Endothelial cell of umbilical vein (primary cell): ENCODE data around the gene ZNRF1. TPM values are rescaled to one million over a fixed set of nuclear protein-coding genes. Genes with fewer than 3 reads are reported as not detected.

Experiments used
- BruUV-seq: library from RNA; stranded (reverse); fragments of 400-500 nt; replicated peaks from 2 replicates; lab custom pipeline; 2021; lab: Mats Ljungman, UMichigan
- CTCF ChIA-PET: fragments of 300-600, 350-600 bp; sonication (Branson Sonifier 250); formaldehyde crosslinking; loops from one replicate; lab custom pipeline; 2021; ENCODE audit warnings: antibody characterized with exemption, inconsistent platforms; lab: Charles Lee
- POLR2A ChIA-PET: fragments of 300-600, 350-600 bp; sonication (Branson Sonifier 250); formaldehyde crosslinking; loops from one replicate; lab custom pipeline; 2021; ENCODE audit warnings: antibody characterized with exemption, inconsistent platforms; lab: Charles Lee
- DNase-seq: peaks from one replicate; pipeline ENCODE4 v3.0.0-alpha.2; 2011; ENCODE audit warnings: low read depth, low spot score
- FAIRE-seq: peaks from 2 replicates; lab custom pipeline; 2011; peaks lifted over from hg19 to GRCh38; lab: Jason Lieb, UNC
- H2AFZ ChIP-seq: 2 replicates; pipeline ENCODE4 v1.6.0; 2012; ENCODE audit warnings: low read depth, low read length, control low read depth, inconsistent platforms
- H3K27ac ChIP-seq: 2 replicates; pipeline ENCODE4 v1.5.1; 2011; ENCODE audit warnings: low read depth, mild to moderate bottlenecking, control low read depth, low read length, moderate library complexity; ENCODE audit not compliant: insufficient read depth
- H3K27me3 ChIP-seq, 2 experiments: 2 replicates each; pipeline versions ENCODE4 v1.6.0 to v1.6.1; 2011; ENCODE audit warnings: low read length in 2 of 2, mixed read lengths in 1 of 2; ENCODE audit not compliant: control insufficient read depth in 2 of 2, insufficient read depth in 2 of 2
- H3K36me3 ChIP-seq, 2 experiments: 2 replicates in 1 of 2; 3 replicates in 1 of 2; pipeline ENCODE4 v1.5.1; 2011; ENCODE audit warnings: low read length in 2 of 2, mild to moderate bottlenecking in 1 of 2, moderate library complexity in 1 of 2; ENCODE audit not compliant: control insufficient read depth in 2 of 2, insufficient read depth in 2 of 2; ENCODE audit errors: extremely low read depth in 1 of 2
- H3K4me1 ChIP-seq: 3 replicates; pipeline ENCODE4 v1.5.1; 2011; ENCODE audit warnings: mild to moderate bottlenecking, low read length; ENCODE audit not compliant: control insufficient read depth, insufficient read depth; ENCODE audit errors: extremely low read depth
- H3K4me2 ChIP-seq: 2 replicates; pipeline ENCODE4 v1.6.1; 2011; ENCODE audit warnings: low read length, control low read depth, mixed read lengths; ENCODE audit not compliant: insufficient read depth
- H3K4me3 ChIP-seq, 3 experiments: fragments of 200-600 bp in 1 of 3; sonication (generic), shearing (Covaris generic) in 1 of 3; replicated peaks in 1 of 3; 2 replicates each; pipeline ENCODE4 v1.5.1; 2011 to 2016; ENCODE audit warnings: control low read depth in 3 of 3, low read length in 3 of 3, mild to moderate bottlenecking in 2 of 3, inconsistent platforms in 1 of 3, low read depth in 1 of 3, moderate library complexity in 1 of 3; ENCODE audit not compliant: insufficient read depth in 1 of 3
- H3K79me2 ChIP-seq: 2 replicates; pipeline ENCODE4 v1.6.0; 2012; ENCODE audit warnings: low read length, inconsistent platforms; ENCODE audit not compliant: control insufficient read depth, insufficient read depth
- H3K9ac ChIP-seq: replicated peaks from 2 replicates; pipeline ENCODE3; 2011; ENCODE audit warnings: low read length, control low read depth; ENCODE audit not compliant: insufficient read depth; ENCODE audit errors: extremely low read depth
- H3K9me1 ChIP-seq: replicated peaks from 3 replicates; pipeline ENCODE4 v1.6.0; 2011; ENCODE audit warnings: mild to moderate bottlenecking, low read length; ENCODE audit not compliant: control insufficient read depth, insufficient read depth; ENCODE audit errors: extremely low read depth
- H3K9me3 ChIP-seq: replicated peaks from 2 replicates; pipeline ENCODE4 v1.5.1; 2012; ENCODE audit warnings: low read length, inconsistent platforms; ENCODE audit not compliant: control insufficient read depth, insufficient read depth
- H4K20me1 ChIP-seq: replicated peaks from 2 replicates; pipeline ENCODE3; 2011; ENCODE audit warnings: mild to moderate bottlenecking, low read length; ENCODE audit not compliant: control insufficient read depth, insufficient read depth; ENCODE audit errors: extremely low read depth
- CTCF ChIP-seq, 2 donors: IDR thresholded peaks; 1 replicate in 1 of 2; 2 replicates in 1 of 2; pipeline ENCODE4 v1.5.1; 2011; ENCODE audit warnings: low read length in 2 of 2, mild to moderate bottlenecking in 2 of 2, moderate library complexity in 2 of 2, control low read depth in 1 of 2, inconsistent platforms in 1 of 2, low read depth in 1 of 2; ENCODE audit not compliant: insufficient read depth in 1 of 2; ENCODE audit errors: extremely low read depth in 1 of 2
- EZH2 ChIP-seq: IDR thresholded peaks from 2 replicates; pipeline ENCODE4 v1.6.1; 2012; ENCODE audit warnings: borderline replicate concordance, low read depth, mild to moderate bottlenecking, moderate library complexity, low read length, inconsistent platforms; ENCODE audit not compliant: severe bottlenecking
- FOS ChIP-seq: IDR thresholded peaks from 2 replicates; pipeline ENCODE4 v1.6.1; 2011; ENCODE audit warnings: mild to moderate bottlenecking, low read length, moderate library complexity, borderline replicate concordance; ENCODE audit not compliant: insufficient read depth
- GATA2 ChIP-seq: IDR thresholded peaks from 2 replicates; pipeline ENCODE4 v1.7.0; 2011; ENCODE audit warnings: low read depth, mild to moderate bottlenecking, moderate library complexity, mixed read lengths, low read length; ENCODE audit not compliant: insufficient read length, insufficient read depth
- JUN ChIP-seq: IDR thresholded peaks from 2 replicates; pipeline ENCODE4 v1.6.1; 2011; ENCODE audit warnings: borderline replicate concordance, low read depth; ENCODE audit not compliant: insufficient read length, insufficient read depth
- MAX ChIP-seq: IDR thresholded peaks from 2 replicates; pipeline ENCODE4 v1.6.1; 2011; ENCODE audit not compliant: insufficient read depth, insufficient read length
- MYC ChIP-seq: IDR thresholded peaks from one replicate; pipeline ENCODE4 v1.6.1; 2011; ENCODE audit warnings: mild to moderate bottlenecking, low read depth, low read length
- POLR2A ChIP-seq: IDR thresholded peaks from 2 replicates; pipeline ENCODE4 v1.6.1; 2012; ENCODE audit warnings: low read depth, mild to moderate bottlenecking, control low read depth, low read length
- POLR2AphosphoS5 ChIP-seq: IDR thresholded peaks from 2 replicates; pipeline ENCODE4 v1.6.1; 2012; ENCODE audit warnings: low read depth, mild to moderate bottlenecking, control low read depth, low read length, moderate library complexity; ENCODE audit not compliant: insufficient read depth
- dilution Hi-C: fragments of 300-500 bp; cut with MboI; formaldehyde crosslinking; loops from one replicate; pipeline ENCODE4 v1.15.0; 2019; ENCODE audit warnings: low sequenced_read_pairs; ENCODE audit not compliant: extremely low pct_ligation_motif_present
- intact Hi-C: fragments of 100-400 bp; cut with micrococcal nuclease; formaldehyde crosslinking; loops from one replicate; pipeline ENCODE4 v1.10.0; 2022
- polyA plus RNA-seq, 4 experiments: library from polyadenylated mRNA; depleted of rRNA in 3 of 4; stranded (reverse) in 3 of 4; unstranded in 1 of 4; fragments of >200 nt; gene quantifications; 2 replicates each; pipeline versions ENCODE4 v1.2.1 to v1.2.3, GENCODE V29; 2011 to 2012; ENCODE audit warnings: missing spikeins in 1 of 4
- total RNA-seq: library from RNA; stranded (reverse); gene quantifications from 2 replicates; pipeline ENCODE4 v1.2.3, GENCODE V29; 2021

Gene ZNRF1
- total and polyA plus RNA-seq, 2 donors (not counting 3 experiments of a cell fraction or from before 2014, with no cell fraction given): 23.7 to 34.9 TPM

GRCh38 chr16:75160386-75160785 is 161.6 kb downstream of the ZNRF1 start:
- Histone ChIP-seq H3K79me2 (no peaks in the 10 kb centered on the region), H3K27ac (no peak overlapping the region), H4K20me1 (no peaks in the 10 kb centered on the region), H3K9ac (no peak overlapping the region), H3K4me2 (no peak overlapping the region), H2AFZ (no peak overlapping the region), H3K36me3 (no peaks in the 10 kb centered on the region), H3K4me1 (no peaks in the 10 kb centered on the region), H3K27me3 (no peaks in the 10 kb centered on the region), H3K9me3 (no peaks in the 10 kb centered on the region), H3K4me3 (no peak overlapping the region), H3K9me1 (no peaks in the 10 kb centered on the region)
- TF ChIP-seq POLR2AphosphoS5: no peak
- TF ChIP-seq MAX: no peak
- TF ChIP-seq JUN: no peak
- TF ChIP-seq FOS: no peak
- TF ChIP-seq GATA2: no peak
- TF ChIP-seq EZH2: no peak
- no peak for TF ChIP-seq MYC
- no peak for TF ChIP-seq CTCF (IDR thresholded peaks at IDR 0.05; ENCODE audit: extremely low read depth in 1 of 2, insufficient read depth in 1 of 2, low read depth in 1 of 2, low read length in 2 of 2)
- no peak for TF ChIP-seq POLR2A
- DNase-seq (no peak), FAIRE-seq (no peak)
- intact Hi-C loops (no loop called here), dilution Hi-C loops (no loop called here)
- BruUV-seq: no TSS peak
- POLR2A ChIA-PET: no interaction called here
- CTCF ChIA-PET: interaction anchor here (0.9 kb wide), 1 partner anchor 44 kb away, joined by 5 read pairs; the partner anchor contains the start of gene LDHD

Other genes starting within 250 kb of the ZNRF1 start
- gene FA2H, start 224.2 kb upstream of the ZNRF1 start, total RNA-seq: not detected in 2 replicates
- not detected in 2 replicates for gene FA2H, start 224.2 kb upstream of the ZNRF1 start, polyA plus RNA-seq
- 60.0 and 62.2 TPM in 2 replicates for gene WDR59, start 13.9 kb upstream of the ZNRF1 start, total RNA-seq
- 51.1 and 51.3 TPM in 2 replicates for gene WDR59, start 13.9 kb upstream of the ZNRF1 start, polyA plus RNA-seq
- not detected in 2 replicates for gene LDHD, start 117.8 kb downstream of the ZNRF1 start, total RNA-seq
- gene LDHD, start 117.8 kb downstream of the ZNRF1 start, polyA plus RNA-seq: 0.41 and 0.54 TPM in 2 replicates
- 9.8 and 13.9 TPM in 2 replicates for gene ZFP1, start 149.5 kb downstream of the ZNRF1 start, total RNA-seq
- 2.3 and 2.8 TPM in 2 replicates for gene ZFP1, start 149.5 kb downstream of the ZNRF1 start, polyA plus RNA-seq
- gene CTRB2, start 208.1 kb downstream of the ZNRF1 start, total RNA-seq: not detected in 2 replicates
- not detected in 2 replicates for gene CTRB2, start 208.1 kb downstream of the ZNRF1 start, polyA plus RNA-seq
- not detected in 2 replicates for gene CTRB1, start 220.0 kb downstream of the ZNRF1 start, total RNA-seq
- gene CTRB1, start 220.0 kb downstream of the ZNRF1 start, polyA plus RNA-seq: not detected in 2 replicates